HG02798 (cell line): Measurements from ENCODE around the gene TALDO1.
A peak's percentile ranks its signal among the peaks of the same experiment; 100 is the strongest.

Experiments
- ATAC-seq: cut with Tn5 transposase; IDR thresholded peaks from one replicate; pipeline ENCODE4 v1.9.1; 2021; ENCODE audit warnings: mild to moderate bottlenecking; ENCODE audit not compliant: unreplicated experiment, poor library complexity

Gene TALDO1

DNA sequence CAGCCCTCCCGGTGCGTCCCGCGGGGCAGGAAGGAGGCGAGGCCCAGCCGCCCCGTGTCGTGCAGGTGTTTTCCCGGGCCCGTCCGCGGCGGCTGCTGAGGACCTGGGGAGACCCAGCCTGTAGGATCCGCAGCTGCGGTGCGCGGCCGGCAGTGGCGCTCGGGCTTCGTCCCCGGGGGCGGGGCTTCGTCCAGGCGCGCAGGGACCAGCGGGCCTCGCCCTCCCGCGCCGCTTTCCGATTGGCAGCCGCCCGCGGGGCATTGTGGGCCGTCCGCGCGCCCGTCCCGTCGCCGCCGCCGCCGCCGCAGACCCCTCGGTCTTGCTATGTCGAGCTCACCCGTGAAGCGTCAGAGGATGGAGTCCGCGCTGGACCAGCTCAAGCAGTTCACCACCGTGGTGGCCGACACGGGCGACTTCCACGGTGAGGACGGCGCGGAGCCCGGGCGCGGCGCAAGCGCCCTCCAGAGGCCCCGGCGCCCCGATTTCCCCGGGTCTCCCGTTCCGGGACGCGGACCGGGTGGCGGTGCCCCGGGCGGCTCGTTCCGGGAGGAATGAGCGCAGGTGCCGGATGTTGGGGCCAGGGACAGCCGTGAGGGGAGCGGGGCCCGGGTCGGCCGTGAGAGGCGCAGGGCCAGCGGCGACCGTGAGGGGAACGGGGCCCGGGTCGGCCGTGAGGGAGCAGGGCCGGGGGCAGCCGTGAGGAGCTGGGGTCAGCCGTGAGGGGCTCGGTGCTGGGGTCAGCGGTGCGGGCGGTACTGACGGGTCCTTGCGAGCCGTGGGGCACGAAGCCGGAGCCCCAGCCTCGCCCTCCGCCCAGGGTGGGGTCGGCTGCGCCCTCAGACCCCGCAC, at the start of gene TALDO1:
Gene TALDO1, plus strand, starts transcription at position 307 of the 849 bp plus-strand sequence. Its CDS starts 18 bp downstream, at position 325.
- peak; percentile 92 for ATAC-seq

DNA sequence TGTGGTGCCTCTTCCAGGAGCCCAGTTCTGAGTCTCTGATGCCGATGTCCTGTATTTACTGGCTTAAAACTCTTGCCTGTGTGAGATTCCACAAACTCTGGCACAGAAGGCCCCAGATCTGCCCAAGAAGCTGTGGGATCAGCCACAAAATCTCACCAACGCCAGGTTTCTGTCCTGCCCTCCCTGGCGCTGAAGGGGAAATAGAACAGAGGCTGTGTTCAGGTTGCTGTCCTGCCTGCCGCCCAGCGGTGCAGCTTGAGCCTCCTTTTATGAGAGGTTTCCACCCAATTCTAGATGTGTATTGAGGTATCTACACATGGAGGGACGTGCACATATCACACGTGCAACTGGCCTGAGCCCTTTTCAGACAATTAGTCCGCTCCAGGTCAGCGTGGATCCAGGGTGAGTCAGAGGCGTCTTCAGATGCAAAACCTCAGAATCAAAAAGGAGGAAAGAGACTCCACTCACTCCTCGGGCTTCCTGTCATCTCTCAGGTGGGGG, 49.4 kb upstream of the TALDO1 start:
- no peak for ATAC-seq

DNA sequence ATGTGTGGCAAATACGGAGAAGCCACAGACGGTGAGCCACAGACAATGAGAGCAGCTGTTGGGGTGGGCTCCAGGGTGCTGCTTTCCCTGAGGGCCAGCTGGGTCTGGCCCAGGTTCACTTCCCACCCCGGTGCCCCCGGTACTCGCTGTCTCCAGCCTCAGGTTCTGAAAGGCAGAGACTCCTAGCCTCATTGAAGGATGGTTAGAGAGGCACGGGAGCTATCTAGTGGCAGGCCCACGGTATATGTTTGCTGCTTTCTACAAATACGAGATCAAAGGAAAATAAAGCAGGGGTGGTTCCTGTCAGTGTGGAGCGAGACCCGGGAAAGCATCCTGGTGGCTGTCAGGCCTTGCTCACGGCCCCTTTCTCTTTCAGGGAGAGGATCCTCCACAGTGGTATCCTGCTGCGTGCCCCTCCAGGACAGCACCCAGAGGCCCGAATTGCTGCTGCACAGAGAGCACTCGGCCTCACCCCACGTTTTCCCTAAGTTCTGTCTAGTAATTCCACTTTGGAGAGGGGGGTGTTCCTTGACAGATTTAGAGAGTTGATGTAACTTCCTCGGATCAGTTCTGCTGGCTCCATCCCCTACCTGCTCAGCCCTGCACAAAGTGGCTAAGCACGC, 48.7 kb upstream of the TALDO1 start:
- ATAC-seq: no peak

DNA sequence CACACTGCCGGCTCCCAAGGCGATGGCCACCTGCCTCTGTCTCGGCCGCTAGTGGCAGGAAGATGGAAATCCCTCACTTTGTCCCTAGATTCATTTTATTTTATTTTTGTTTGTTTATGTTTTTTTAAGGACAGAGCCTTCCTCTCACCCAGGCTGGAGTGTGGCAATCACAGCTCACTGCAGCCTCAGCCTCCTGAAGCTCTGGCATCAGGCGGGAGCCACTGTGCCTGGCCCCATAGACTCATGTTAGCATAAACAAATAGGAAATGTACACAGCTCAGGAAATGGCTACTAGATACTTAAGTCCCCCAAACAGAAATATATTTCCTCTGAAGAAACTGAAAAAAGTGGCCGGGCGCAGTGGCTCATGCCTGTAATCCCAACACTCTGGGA, 48.2 kb upstream of the TALDO1 start:
- ATAC-seq: no peak

DNA sequence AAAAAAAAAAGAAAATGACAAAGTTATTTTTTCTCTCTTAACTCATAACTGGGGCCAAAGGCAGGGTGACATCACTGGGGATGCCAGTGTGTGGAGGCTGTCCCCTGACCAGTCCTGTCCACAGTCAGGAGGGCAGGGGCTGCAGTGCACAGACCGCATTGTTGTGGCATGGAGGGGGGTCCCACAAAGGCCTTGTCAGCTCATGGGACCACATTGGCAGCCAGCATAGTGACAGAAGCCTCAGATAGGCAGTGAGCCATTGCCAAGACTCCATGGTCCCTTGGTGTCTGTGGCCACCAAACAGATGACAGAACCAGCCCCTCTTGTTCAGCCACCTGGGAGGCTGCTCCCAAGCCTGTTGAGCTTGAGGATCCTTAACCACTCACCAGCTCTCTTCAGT, 47.5 kb upstream of the TALDO1 start:
- ATAC-seq: no peak

DNA sequence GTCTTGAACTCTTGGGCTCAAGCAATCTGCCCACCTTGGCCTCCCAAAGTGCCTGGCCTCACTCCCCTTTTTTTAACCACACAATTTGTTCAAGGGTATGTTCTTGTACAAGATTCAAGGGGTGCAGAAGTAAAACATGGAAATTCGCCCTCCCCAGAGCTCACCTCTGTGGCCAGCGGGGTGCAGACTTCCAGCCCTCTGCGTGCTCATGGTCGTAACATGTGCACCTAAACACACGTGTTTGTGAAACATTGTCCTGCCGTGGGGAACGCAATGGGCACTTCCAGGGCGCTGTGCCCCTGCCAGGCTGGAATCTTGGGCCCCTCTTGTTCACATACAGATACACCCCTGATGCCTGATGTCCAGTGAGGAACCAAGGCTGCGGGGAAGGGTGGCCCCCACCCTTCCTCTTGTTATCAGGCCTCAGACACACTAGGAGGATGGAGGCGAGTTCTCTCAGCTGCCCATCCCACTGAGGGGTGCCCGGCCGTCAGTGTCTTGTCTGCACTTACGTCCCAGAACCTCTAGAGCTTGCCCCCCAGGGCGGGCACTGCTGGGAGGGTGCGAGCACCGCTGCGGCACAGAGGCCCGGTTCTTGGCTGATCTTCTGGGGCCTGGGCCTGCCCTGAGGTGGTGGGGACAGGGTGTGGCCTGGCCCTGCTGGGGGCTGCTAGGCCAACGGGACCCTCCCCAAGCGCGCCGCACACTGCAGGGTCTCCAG, 45.4 kb upstream of the TALDO1 start:
- no peak for ATAC-seq

DNA sequence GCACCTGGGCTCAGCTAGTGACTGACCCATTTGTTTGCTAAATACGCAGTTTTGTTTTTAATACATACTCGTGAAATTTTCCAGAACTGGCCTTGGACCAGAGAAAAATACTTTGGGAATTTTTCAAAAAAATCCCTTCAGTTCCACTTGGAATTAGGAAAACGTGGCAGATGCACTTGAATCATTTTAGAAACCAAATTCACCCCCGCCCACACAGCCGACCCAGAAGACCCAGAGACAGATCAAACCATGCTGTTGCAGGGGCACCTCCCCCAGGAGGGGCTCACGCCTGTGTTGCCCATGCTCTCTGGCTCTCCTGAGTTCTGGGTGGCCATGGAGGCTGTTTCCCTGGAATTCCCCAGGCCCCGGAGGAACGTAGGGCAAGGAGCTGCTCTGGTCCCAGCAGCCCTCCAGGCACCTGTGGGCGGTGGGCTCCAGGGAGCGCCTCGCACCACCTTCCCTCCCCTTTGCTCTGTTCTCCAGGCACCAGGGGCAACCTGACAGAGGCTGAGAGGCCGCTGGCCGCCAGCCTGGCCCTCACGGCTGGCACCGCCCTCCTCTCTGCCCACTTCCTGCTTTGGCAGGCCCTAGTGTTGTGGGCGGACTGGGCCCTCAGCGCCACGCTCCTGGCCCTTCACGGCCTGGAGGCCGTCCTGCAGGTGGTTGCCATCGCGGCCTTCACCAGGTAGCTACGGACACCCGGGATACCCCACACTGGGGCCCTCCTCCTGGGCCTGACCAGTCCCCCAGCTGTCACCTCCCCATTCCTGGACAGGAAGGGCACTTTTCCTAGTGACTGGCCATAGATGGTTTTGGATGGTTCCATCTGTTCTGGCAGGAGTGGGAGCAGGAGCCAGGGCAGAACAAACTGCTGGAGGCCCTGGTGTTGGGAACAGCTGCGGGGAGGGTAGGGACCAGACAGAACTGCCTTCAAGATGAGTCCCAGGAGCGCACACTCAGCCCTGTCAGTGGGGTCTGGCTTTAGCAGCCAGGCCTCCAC, 44.5 kb upstream of the TALDO1 start:
- ATAC-seq: no peak

DNA sequence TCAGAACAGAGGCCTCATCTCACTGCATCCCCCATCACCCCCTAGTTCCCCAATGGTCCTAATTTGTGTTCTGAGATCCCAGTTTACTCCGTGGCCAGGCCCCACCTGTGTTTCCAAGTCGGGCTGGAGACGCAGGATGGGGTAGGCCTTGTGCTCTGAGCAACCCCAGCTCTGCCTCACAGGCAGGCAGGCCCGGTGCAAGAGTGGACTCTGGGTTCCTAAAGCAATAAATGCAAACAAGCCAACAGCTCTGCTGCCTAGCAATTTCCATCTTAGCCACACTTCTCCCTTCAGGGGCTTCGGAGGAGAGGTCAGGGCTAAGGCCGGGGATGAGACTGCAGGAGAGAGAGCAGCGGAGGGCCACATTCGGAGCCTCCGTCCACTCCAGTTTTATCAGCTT, 43.8 kb upstream of the TALDO1 start:
- no peak for ATAC-seq

DNA sequence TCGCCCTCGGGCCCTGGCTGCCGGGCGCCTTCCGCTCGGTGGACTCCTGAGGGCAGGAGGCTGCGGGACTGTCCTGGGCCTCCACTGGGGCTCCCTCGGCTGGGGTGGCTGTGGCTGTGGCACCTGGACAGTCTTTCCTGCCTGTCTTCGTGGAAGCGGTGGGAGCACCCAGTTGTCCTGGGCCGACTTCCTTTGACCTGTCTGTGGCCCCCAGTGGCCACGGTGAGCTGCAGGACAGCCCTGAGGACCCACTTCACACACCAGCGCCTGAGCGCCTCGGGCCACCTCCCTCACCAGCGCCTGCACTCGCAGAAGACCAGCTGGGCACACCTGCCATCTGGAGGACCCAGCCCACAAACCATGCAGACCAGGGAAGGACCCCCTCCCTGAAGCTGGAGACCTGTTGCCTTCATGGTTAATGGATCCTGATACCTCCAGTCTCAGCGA, 43.0 kb upstream of the TALDO1 start:
- ATAC-seq: no peak

DNA sequence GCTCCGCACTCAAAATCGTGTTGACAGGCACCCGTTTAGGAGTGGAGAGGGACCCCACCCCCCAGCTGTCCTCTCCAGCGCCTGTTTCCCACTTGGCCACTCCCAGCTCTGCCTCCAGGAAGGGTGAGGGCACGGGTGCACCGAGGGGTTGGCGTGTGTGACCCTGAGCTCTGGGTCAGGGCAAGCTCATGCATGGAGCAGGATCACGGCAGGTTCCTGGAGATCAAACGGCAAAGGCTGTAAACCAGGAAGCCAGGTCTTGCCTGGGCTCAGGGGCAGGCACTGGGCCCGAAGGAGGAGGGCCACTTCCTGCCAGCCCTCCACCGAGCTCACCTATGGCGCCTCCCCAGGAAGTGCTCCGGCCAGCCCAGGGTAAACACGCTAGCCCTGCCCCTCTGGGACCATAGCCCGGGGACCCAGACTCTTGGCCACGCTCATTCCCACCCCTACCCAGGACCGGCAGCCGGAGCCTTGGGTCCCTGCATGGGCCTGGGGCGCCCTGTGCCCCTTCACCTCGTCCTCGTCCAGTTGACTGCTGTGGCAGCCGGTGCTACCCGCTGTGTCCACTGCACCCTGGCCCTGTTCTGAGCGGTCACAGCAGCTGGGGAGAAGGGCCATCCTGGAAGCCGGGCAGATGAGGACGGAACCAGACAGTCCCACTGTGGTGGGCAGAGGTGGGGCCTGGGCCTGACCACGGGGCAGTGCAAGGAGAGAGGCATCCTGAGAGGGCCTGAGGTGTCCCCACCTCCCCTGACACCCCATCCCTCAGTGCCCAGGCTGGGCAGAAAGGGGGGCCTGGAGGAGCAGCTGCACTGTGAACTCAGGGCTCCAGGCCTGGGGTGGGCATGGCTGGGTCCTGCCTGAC, 42.3 kb upstream of the TALDO1 start:
- no peak for ATAC-seq

DNA sequence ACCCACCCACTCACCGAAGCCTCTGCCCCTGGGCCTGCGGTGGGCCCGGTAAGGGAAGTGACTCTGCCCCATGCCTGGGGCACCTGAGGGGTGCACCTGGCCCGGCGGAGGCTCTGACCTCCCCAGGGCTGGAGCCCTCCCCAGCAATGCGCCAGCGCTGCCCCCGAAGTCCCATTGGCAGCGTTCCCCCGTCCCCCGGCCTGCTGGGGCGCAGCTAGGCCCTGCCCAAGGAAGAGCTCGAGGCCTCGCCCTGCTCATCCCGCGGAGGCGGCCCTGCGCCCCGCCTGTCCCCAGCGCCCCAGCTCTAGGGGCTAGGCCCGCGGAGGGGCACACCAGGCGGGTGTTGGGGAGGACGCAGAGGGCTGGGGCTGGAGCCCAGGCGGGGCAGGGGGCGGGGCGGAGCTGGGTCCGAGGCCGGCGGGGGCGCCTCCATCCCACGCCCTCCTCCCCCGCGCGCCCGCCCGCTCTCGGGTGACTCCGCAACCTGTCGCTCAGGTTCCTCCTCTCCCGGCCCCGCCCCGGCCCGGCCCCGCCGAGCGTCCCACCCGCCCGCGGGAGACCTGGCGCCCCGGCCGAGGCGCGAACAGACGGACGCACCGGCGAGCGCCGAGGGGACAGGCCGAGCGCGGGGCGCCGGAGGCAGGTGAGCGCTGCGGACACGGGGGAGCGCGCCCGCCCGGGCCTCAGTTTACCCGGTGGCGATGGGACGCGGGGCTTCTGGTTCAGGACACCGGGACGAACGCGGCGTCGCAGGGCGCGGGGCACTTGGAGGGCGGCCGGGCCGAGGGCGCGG, 41.4 kb upstream of the TALDO1 start, which contains the start of gene EPS8L2:
Gene EPS8L2, plus strand, starts transcription at position 586 of the 793 bp plus-strand sequence. CDS start 3,177 bp downstream, outside the sequence.
- ATAC-seq: no peak

DNA sequence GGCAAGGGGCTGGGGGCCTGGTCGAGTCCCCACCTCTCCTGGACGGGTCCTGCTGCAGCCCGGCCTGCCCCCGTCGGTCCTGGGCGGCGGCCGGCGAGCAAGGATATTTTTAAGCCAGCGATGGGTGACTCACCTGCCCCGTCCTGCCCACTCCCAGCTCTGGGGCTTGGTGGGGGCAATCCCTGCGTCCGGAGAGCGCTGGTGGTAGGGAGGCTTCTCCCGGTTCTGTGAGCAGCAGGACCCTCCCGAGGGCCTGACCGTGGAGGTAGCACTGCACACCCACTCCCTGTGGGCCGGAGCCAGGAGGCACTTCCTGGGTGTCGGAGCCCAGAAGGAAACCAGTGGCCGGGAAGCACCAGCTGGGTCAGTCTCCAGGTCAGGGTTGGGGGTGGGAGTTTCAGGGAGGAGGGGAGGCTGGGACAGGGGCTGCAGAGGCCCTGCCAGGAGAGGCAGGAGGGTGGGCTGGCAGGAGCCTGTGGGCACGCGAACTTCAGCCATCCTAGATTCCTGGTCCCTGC, 40.8 kb upstream of the TALDO1 start:
- no peak for ATAC-seq

DNA sequence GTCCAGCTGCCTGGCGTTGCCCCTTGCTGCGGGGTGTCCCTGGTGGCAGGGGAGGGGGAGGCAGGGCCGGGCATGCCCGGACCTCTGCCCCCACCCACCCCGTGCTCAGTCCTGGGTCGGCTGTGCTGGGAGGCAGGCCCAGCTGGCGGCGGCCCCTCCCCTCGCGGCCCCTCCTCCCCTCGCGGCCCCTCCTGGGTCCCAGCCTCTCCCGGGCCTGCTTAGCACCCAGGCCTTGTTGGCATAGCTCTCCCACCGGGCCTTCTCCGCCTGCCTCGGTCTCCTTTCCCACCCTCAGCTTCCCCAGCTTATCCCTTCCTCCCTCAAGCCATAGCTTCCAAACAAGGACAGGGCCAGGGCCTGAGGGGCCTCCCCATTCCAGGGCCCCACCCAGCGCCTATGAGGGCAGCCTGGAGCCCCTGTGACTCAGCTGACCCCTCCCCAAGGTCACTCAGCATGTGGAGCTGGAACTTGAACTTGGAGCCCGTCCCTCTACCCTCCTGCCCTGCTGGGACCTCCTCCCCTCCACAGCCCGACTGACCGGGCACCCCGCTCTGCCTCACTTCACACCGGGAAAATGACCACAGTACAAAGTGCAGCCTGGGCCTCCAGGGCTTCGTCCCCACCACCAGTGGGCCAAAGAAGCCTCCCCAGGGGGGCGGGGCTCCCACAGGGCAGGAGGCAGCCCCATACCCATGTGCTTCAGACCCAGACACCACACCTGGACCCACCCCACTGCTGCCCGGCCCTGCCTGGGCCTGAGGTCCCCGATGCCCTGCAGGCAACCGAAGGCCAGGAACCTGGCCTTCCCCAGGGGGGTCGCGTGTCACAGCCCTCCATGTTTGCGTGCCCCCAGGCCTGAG, 40.1 kb upstream of the TALDO1 start:
- ATAC-seq: no peak

DNA sequence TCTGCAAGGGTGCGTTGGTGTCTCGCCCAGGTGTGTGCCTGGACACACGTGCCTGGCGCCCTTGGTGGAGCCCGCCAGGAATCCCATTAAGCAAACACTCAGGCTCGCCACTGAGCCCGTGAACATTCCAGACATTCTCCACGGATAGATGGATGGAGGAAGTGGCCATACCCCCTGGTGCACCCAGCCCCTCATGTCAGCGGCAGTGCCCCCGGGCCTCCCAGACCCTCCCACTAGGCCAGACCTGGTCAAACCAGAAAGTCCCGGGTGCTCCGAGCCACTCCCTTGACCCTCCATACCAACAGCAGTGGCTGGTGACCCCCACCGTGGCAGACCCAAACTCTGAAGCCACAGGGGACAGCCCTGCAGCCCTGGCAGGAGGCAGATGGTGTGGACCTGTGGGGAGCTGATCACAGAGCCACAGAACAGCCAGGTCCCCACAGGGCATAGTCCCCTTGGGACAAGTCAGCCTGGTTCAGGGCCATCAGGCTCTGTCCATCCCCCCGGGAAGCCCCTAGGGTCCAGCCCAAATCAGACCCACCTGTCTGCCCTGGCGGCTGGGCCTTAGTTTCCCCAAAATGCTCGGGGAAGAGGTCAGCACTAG, 39.3 kb upstream of the TALDO1 start:
- no peak for ATAC-seq

DNA sequence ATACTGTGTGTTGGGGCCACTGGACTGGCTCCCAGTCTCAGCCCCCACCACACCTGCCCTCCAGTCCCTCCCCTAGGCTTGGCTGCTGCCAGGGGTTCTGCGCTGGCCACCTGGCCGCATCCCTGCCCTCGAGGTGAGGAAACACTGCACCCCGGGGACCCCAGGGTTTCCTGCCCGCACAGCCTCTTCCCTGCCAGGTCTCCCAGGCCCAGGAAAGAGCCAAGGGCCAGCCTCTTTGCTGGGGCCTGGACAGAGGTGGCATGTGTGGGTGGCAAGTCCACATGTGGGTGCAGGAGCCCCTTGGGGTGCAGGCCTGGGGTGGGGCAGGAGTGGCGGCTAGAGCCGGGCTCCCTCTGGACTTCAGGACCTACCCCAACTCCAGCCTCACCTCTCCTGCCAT, 38.8 kb upstream of the TALDO1 start:
- ATAC-seq: no peak
